ENCODE measurements around the gene PARK7.

PARK7 gene

GRCh38 chr1:7994827-7995226 is 33.3 kb downstream of the PARK7 start:
- Histone ChIP-seq H3F3A (ENCODE audit: insufficient read depth) (no peaks in the 10 kb centered on the region), H3K4me3 (ENCODE audit: insufficient read depth, low read length, poor library complexity, severe bottlenecking) (no peak overlapping the region), H3K9me2 (replicated peaks; ENCODE audit: insufficient read depth, low read length) (no peaks in the 10 kb centered on the region), H4K20me1 (ENCODE audit: low read depth, low read length) (no peaks in the 10 kb centered on the region), H3K27me3 (ENCODE audit: low read length) (no peaks in the 10 kb centered on the region), H2AFZ (ENCODE audit: low read depth, low read length, severe bottlenecking) (no peak overlapping the region), H3K9me3 (ENCODE audit: insufficient read depth, low read length) (no peaks in the 10 kb centered on the region), H3K79me2 (ENCODE audit: insufficient read depth, low read length) (no peaks in the 10 kb centered on the region), H3K9ac (ENCODE audit: low read length) (no peak overlapping the region), H3K36me3 (ENCODE audit: low read length) (no peaks in the 10 kb centered on the region), H3K27ac (ENCODE audit: low read depth, low read length) (no peak overlapping the region), H3K4me2 (ENCODE audit: low read depth, low read length, poor library complexity, severe bottlenecking) (no peak overlapping the region)
- no peak for TF ChIP-seq CTCF (IDR thresholded peaks at IDR 0.05; ENCODE audit: insufficient read depth, low read length, poor library complexity, severe bottlenecking)
- TF ChIP-seq EZH2phosphoT487 (conservative IDR thresholded peaks at IDR 0.05; ENCODE audit: low read length): no peak

- Histone ChIP-seq H4K20me1 (ENCODE audit: low read depth, low read length) (no peaks in the 10 kb centered on the region), H2AFZ (ENCODE audit: low read depth, low read length, severe bottlenecking) (no peak overlapping the region), H3K4me3 (ENCODE audit: insufficient read depth, low read length, poor library complexity, severe bottlenecking) (no peak overlapping the region), H3K9me2 (replicated peaks; ENCODE audit: insufficient read depth, low read length) (no peaks in the 10 kb centered on the region), H3F3A (ENCODE audit: insufficient read depth) (no peaks in the 10 kb centered on the region), H3K4me2 (ENCODE audit: low read depth, low read length, poor library complexity, severe bottlenecking) (no peak overlapping the region), H3K79me2 (ENCODE audit: insufficient read depth, low read length) (no peaks in the 10 kb centered on the region), H3K27ac (ENCODE audit: low read depth, low read length) (no peak overlapping the region), H3K9me3 (ENCODE audit: insufficient read depth, low read length) (no peaks in the 10 kb centered on the region), H3K9ac (ENCODE audit: low read length) (no peak overlapping the region), H3K36me3 (ENCODE audit: low read length) (no peaks in the 10 kb centered on the region), H3K27me3 (ENCODE audit: low read length) (no peaks in the 10 kb centered on the region)
- TF ChIP-seq EZH2phosphoT487 (conservative IDR thresholded peaks at IDR 0.05; ENCODE audit: low read length): no peak
- no peak for TF ChIP-seq CTCF (IDR thresholded peaks at IDR 0.05; ENCODE audit: insufficient read depth, low read length, poor library complexity, severe bottlenecking)
These were observed 33.9 kb downstream of the PARK7 start for GRCh38 chr1:7995437-7995836.

GRCh38 chr1:8002329-8002910 is 40.9 kb downstream of the PARK7 start:
- Histone ChIP-seq H3K9ac (ENCODE audit: low read length) (no peak overlapping the region), H3F3A (ENCODE audit: insufficient read depth) (no peaks in the 10 kb centered on the region), H3K36me3 (ENCODE audit: low read length) (no peaks in the 10 kb centered on the region), H3K4me2 (ENCODE audit: low read depth, low read length, poor library complexity, severe bottlenecking) (no peak overlapping the region), H3K27me3 (ENCODE audit: low read length) (no peaks in the 10 kb centered on the region), H3K4me3 (ENCODE audit: insufficient read depth, low read length, poor library complexity, severe bottlenecking) (no peak overlapping the region), H3K9me2 (replicated peaks; ENCODE audit: insufficient read depth, low read length) (no peaks in the 10 kb centered on the region), H2AFZ (ENCODE audit: low read depth, low read length, severe bottlenecking) (no peak overlapping the region), H3K27ac (ENCODE audit: low read depth, low read length) (no peak overlapping the region), H4K20me1 (ENCODE audit: low read depth, low read length) (no peaks in the 10 kb centered on the region), H3K9me3 (ENCODE audit: insufficient read depth, low read length) (no peaks in the 10 kb centered on the region), H3K79me2 (ENCODE audit: insufficient read depth, low read length) (no peaks in the 10 kb centered on the region)
- TF ChIP-seq CTCF (IDR thresholded peaks at IDR 0.05; ENCODE audit: insufficient read depth, low read length, poor library complexity, severe bottlenecking) (no peak), EZH2phosphoT487 (conservative IDR thresholded peaks at IDR 0.05; ENCODE audit: low read length) (no peak)

Measured in SU-DHL-6 (cell line).